ENCODE data around the gene RCN2.

RCN2 gene

GRCh38 chr15:76994971-76995945 lies 63.7 kb downstream of the RCN2 start, which contains the start of gene PSTPIP1:
TSS of gene PSTPIP1 (plus strand) at chr15:76995126. CDS start at chr15:76995574, 448 bp downstream.
- peak; percentile 57 to 63 for DNase-seq

- DNase-seq, result no peak
Measured at GRCh38 chr15:76996076-76996525, 64.6 kb downstream of the RCN2 start.

GRCh38 chr15:76996526-76997401 lies 65.2 kb downstream of the RCN2 start:
- DNase-seq, result peak; percentile 56 to 57

- DNase-seq, result no peak
Measured at GRCh38 chr15:76998663-76999285, 67.2 kb downstream of the RCN2 start.

GRCh38 chr15:76999996-77000395 lies 68.4 kb downstream of the RCN2 start:
- DNase-seq, result peak in 1 of 2 experiments; percentile 23

- no peak for DNase-seq
Measured at GRCh38 chr15:77001351-77001750, 69.8 kb downstream of the RCN2 start.

- DNase-seq, result no peak
Measured at GRCh38 chr15:77001966-77002365, 70.4 kb downstream of the RCN2 start.

GRCh38 chr15:77002436-77002835 lies 70.9 kb downstream of the RCN2 start:
- no peak for DNase-seq

GRCh38 chr15:77002954-77003912 lies 71.7 kb downstream of the RCN2 start:
- DNase-seq, result peak; percentile 60 to 73

Measured in stimulated activated CD4-positive, alpha-beta T cell treated with anti-CD3 and anti-CD28 coated beads, Interleukin-4, amount 100 ng/mL, for 4 hours (primary cell).